Measurements from ENCODE around the gene FXYD1.

- TF ChIP-seq CTCF (conservative IDR thresholded peaks at IDR 0.05; ENCODE audit: low read length): no peak
- TF ChIP-seq EZH2phosphoT487 (IDR thresholded peaks at IDR 0.05; ENCODE audit: borderline replicate concordance): no peak
Observed at GRCh38 chr19:35095667-35096368, 42.8 kb upstream of the FXYD1 start.
